Osteocyte (in vitro differentiated cells): ENCODE measurements around the gene NFKBIA. TPM values are rescaled to one million over a fixed set of nuclear protein-coding genes. Genes with fewer than 3 reads are reported as not detected.

ENCODE experiments used
- DNase-seq: peaks from one replicate; pipeline ENCODE4 v3.0.0; 2021; ENCODE audit warnings: mixed read lengths; ENCODE audit not compliant: unreplicated experiment; ENCODE audit errors: extremely low spot score
- H3K27ac Mint-ChIP-seq: one replicate; pipeline ENCODE4 v1.8.0; 2021; ENCODE audit warnings: mild to moderate bottlenecking, mixed read lengths; ENCODE audit not compliant: unreplicated experiment
- H3K27me3 Mint-ChIP-seq: one replicate; pipeline ENCODE4 v1.8.0; 2021; ENCODE audit warnings: mixed read lengths; ENCODE audit not compliant: unreplicated experiment
- H3K36me3 Mint-ChIP-seq: one replicate; pipeline ENCODE4 v1.8.0; 2021; ENCODE audit warnings: mixed read lengths; ENCODE audit not compliant: unreplicated experiment
- H3K4me1 Mint-ChIP-seq: one replicate; pipeline ENCODE4 v1.8.0; 2021; ENCODE audit warnings: mixed read lengths; ENCODE audit not compliant: unreplicated experiment
- H3K4me3 Mint-ChIP-seq: one replicate; pipeline ENCODE4 v1.8.0; 2021; ENCODE audit warnings: mild to moderate bottlenecking, moderate library complexity, mixed read lengths; ENCODE audit not compliant: unreplicated experiment
- H3K9me3 Mint-ChIP-seq: one replicate; pipeline ENCODE4 v1.8.0; 2021; ENCODE audit warnings: mixed read lengths; ENCODE audit not compliant: unreplicated experiment
- long read RNA-seq: library from polyadenylated mRNA; unstranded; transcript quantifications from one replicate; pipeline ENCODE4 v2.0.0, GENCODE V29; 2021
- total RNA-seq: library from RNA; stranded (reverse); gene quantifications from 2 replicates; pipeline ENCODE4 v1.2.1, GENCODE V29; 2021
- TF ChIP-seq, protein P1 (sequence below): fragments of 200-600 bp; sonication (generic); IDR thresholded peaks from 2 replicates; pipeline ENCODE4 v1.5.0; 2021; ENCODE audit warnings: antibody characterized with exemption, mild to moderate bottlenecking, moderate library complexity

The NFKBIA gene, protein sequence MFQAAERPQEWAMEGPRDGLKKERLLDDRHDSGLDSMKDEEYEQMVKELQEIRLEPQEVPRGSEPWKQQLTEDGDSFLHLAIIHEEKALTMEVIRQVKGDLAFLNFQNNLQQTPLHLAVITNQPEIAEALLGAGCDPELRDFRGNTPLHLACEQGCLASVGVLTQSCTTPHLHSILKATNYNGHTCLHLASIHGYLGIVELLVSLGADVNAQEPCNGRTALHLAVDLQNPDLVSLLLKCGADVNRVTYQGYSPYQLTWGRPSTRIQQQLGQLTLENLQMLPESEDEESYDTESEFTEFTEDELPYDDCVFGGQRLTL
- 57.2 and 58.9 TPM in 2 replicates for total RNA-seq
- long read RNA-seq, transcript NFKBIA-201 (6 exons, 1,558 nt) = major isoform, 23 of 27 reads
- long read RNA-seq, partial matches to known transcripts = 1 of 27 reads
- long read RNA-seq, other reads (novel, unspliced or antisense) = 0 of 27 reads

DNA sequence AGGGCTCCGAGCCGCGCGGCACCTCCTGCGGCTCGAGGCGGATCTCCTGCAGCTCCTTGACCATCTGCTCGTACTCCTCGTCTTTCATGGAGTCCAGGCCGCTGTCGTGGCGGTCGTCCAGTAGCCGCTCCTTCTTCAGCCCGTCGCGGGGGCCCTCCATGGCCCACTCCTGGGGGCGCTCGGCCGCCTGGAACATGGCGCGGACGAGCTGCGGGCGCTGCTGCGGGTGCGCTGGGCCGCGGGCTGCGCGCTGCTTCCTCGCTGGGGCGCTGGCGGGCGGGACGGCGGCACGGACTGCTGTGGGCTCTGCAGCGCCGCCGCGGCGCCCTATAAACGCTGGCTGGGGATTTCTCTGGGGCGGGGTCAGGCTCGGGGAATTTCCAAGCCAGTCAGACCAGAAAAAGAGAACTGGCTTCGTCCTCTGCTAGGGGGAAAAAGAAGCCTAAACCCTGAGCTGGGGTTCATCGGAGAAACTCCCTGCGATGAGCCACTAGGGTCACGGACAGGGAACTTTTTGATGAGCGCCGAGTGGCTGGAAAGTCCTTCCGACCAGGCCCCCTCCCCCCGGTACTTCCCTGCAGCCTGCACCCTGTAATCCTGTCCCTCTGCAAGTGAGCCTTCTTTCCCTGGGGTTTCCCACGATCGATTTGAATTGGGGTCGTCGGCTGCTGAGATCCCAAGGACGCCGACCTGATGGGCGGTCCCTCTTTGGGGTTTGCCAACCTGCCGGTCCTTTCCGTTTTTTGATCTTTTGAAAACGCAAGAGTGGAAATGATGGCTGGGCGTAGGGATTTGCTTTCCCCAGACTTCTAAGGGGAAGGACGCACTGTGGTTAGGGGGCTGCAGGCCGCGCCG, at the start of gene NFKBIA:
NFKBIA (minus strand) TSS at position 301 of the 855 bp plus-strand sequence; CDS start at position 196, 105 bp downstream.
- peaks cover 34% of the 10 kb centered on the region for H3K36me3 Mint-ChIP-seq
- peak; percentile 94 for DNase-seq
- H3K4me3 Mint-ChIP-seq = peak within 1 kb of the TSS; percentile 90
- H3K9me3 Mint-ChIP-seq = no peaks in the 10 kb centered on the region
- TF ChIP-seq, protein P1, sequence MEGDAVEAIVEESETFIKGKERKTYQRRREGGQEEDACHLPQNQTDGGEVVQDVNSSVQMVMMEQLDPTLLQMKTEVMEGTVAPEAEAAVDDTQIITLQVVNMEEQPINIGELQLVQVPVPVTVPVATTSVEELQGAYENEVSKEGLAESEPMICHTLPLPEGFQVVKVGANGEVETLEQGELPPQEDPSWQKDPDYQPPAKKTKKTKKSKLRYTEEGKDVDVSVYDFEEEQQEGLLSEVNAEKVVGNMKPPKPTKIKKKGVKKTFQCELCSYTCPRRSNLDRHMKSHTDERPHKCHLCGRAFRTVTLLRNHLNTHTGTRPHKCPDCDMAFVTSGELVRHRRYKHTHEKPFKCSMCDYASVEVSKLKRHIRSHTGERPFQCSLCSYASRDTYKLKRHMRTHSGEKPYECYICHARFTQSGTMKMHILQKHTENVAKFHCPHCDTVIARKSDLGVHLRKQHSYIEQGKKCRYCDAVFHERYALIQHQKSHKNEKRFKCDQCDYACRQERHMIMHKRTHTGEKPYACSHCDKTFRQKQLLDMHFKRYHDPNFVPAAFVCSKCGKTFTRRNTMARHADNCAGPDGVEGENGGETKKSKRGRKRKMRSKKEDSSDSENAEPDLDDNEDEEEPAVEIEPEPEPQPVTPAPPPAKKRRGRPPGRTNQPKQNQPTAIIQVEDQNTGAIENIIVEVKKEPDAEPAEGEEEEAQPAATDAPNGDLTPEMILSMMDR = peak; percentile 56
- H3K27ac Mint-ChIP-seq = peak within 1 kb of the TSS; percentile 96
- H3K27me3 Mint-ChIP-seq = no peaks in the 10 kb centered on the region
- H3K4me1 Mint-ChIP-seq = peaks cover 50% of the 10 kb centered on the region

DNA sequence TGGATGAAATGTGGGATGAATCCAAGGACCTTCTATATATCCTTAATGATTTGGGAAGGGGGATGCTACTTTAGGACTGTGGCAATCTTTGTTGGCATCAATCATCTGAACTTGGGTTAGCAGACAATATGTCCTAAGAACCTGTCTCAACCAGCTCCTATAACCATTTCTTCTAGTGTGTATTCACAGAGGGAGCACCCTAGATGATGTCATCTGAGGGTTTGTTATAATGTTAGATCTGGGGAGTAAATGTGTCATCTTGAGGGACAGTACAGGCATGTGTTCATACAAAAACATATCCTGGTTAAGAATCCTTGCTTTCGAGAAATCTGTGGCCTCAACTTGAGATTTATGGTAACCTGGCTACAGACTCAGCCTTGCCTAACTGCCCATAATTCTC, 41.9 kb upstream of the NFKBIA start:
- no peak overlapping the region for H3K4me3 Mint-ChIP-seq
- TF ChIP-seq, protein P1 = no peak
- no peaks in the 10 kb centered on the region for H3K9me3 Mint-ChIP-seq
- no peak overlapping the region for H3K27ac Mint-ChIP-seq
- DNase-seq = no peak
- H3K27me3 Mint-ChIP-seq = peaks cover 7% of the 10 kb centered on the region
- H3K4me1 Mint-ChIP-seq = no peaks in the 10 kb centered on the region
- H3K36me3 Mint-ChIP-seq = no peaks in the 10 kb centered on the region

DNA sequence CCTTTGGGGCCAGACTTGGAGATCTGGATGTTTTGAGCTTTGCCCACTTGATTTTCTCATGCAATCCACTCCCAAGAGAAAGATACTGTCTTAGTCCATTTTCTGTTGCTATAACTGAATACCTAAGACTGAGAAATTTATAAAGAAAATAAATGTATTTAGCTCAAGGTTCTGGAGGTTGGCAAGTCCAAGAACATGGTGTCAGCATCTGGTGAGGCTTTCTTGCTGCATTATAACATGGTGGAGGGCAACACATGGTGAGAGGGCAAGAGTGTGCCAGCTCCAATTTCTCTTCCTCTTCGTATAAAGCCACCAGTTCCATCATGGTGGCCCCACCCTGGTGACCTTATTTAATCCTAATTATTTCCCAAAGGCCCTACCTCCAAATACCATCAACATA, 39.6 kb upstream of the NFKBIA start:
- TF ChIP-seq, protein P1 = no peak
- H3K4me1 Mint-ChIP-seq = no peaks in the 10 kb centered on the region
- H3K4me3 Mint-ChIP-seq = no peak overlapping the region
- peaks cover 9% of the 10 kb centered on the region for H3K27me3 Mint-ChIP-seq
- no peaks in the 10 kb centered on the region for H3K36me3 Mint-ChIP-seq
- H3K9me3 Mint-ChIP-seq = no peaks in the 10 kb centered on the region
- DNase-seq = no peak
- no peak overlapping the region for H3K27ac Mint-ChIP-seq

DNA sequence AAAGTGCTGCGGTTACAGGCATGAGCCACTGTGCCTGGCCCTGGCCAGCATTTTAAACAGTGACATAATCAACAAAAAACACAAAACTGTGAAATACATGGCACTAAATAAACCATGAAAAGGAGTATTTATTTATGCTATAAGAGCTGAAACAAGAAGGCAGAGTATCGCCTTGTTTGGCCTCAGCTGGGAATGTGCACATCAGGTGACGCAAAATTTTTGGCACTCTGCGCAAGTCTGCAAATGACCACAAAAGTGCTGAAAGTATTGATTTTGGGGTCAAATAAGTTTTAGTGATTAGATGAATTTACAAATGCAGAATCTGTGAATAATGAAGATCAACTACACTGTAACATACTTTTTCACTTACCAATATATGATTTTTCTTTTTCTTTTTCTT, 36.6 kb upstream of the NFKBIA start:
- Mint-ChIP-seq H3K27me3 (peaks cover 9% of the 10 kb centered on the region), H3K9me3 (no peaks in the 10 kb centered on the region), H3K36me3 (no peaks in the 10 kb centered on the region), H3K4me1 (no peaks in the 10 kb centered on the region), H3K4me3 (no peak overlapping the region), H3K27ac (no peak overlapping the region)
- TF ChIP-seq, protein P1 = no peak
- no peak for DNase-seq
